Uterus (tissue), 4 donors: ENCODE results near the gene SGMS1. TPM values are rescaled to one million over a fixed set of nuclear protein-coding genes. Genes with fewer than 3 reads are reported as not detected.

Source experiments
- DNase-seq, 2 donors: peaks; one replicate each; pipeline ENCODE4 v3.0.0-alpha.2; 2019 to 2020
- H3K27ac ChIP-seq, 2 donors: fragments of 200-600 bp; sonication (generic); 1 replicate in 1 of 2; 2 replicates in 1 of 2; pipeline ENCODE4 v1.5.1; 2016 to 2018
- H3K27me3 ChIP-seq, 2 donors: fragments of 200-600 bp; sonication (generic); one replicate each; pipeline ENCODE4 v1.5.1; 2018 to 2019; ENCODE audit warnings: control low read depth in 1 of 2
- H3K36me3 ChIP-seq, 2 donors: fragments of 200-600 bp; sonication (generic); one replicate each; pipeline ENCODE4 v1.5.1; 2019; ENCODE audit warnings: control low read depth in 1 of 2
- H3K4me1 ChIP-seq, 2 donors: fragments of 200-600 bp; sonication (generic); one replicate each; pipeline ENCODE4 v1.5.1; 2018 to 2019; ENCODE audit warnings: control low read depth in 1 of 2
- H3K4me3 ChIP-seq, 2 donors: fragments of 200-600 bp; sonication (generic); 1 replicate in 1 of 2; 2 replicates in 1 of 2; pipeline ENCODE4 v1.5.1; 2018 to 2019; ENCODE audit warnings: mild to moderate bottlenecking in 1 of 2
- H3K9me3 ChIP-seq, 2 donors: fragments of 200-600 bp; sonication (generic); one replicate each; pipeline ENCODE4 v1.5.1; 2019; ENCODE audit warnings: control low read depth in 1 of 2
- CTCF ChIP-seq, 4 experiments: fragments of 200-600 bp in 2 of 4; fragments of 450-650 bp in 2 of 4; sonication (generic) in 2 of 4; IDR thresholded peaks; one replicate each; pipeline ENCODE4 v1.5.1; 2016 to 2019; ENCODE audit warnings: antibody characterized with exemption in 4 of 4, mild to moderate bottlenecking in 2 of 4, moderate library complexity in 1 of 4
- POLR2A ChIP-seq, 2 donors: fragments of 450-650 bp; IDR thresholded peaks; one replicate each; pipeline ENCODE4 v1.6.1; 2016; ENCODE audit warnings: antibody characterized with exemption in 2 of 2, mild to moderate bottlenecking in 1 of 2, moderate library complexity in 1 of 2
- intact Hi-C: fragments of 100-400 bp; cut with DNase I; formaldehyde crosslinking; loops from one replicate; pipeline ENCODE4 v1.15.1; 2023; ENCODE audit warnings: low total_unique reads
- total RNA-seq, 4 donors: library from RNA; depleted of rRNA in 3 of 4; stranded (reverse); fragments of >200 nt in 3 of 4; gene quantifications; one replicate each; pipeline versions ENCODE4 v1.1.0 to v1.2.4, GENCODE V29; 2014 to 2023
- donor health status: DM: yes; HTN: yes; CAD: no.

The SGMS1 gene
- total RNA-seq, 4 donors from 2014 or later = 38.0 to 102 (median 57.7) TPM

- no peaks in the 10 kb centered on the region for H3K4me1 ChIP-seq
- no peaks in the 10 kb centered on the region for H3K27me3 ChIP-seq
- H3K36me3 ChIP-seq = no peaks in the 10 kb centered on the region
- TF ChIP-seq CTCF (IDR thresholded peaks at IDR 0.05) = no peak
- TF ChIP-seq POLR2A (IDR thresholded peaks at IDR 0.05) = no peak
- H3K9me3 ChIP-seq = no peaks in the 10 kb centered on the region
- no peak for DNase-seq
- H3K27ac ChIP-seq = no peak overlapping the region
- intact Hi-C loops = no loop called here
- no peak overlapping the region for H3K4me3 ChIP-seq
These were observed 143.4 kb downstream of the SGMS1 start for GRCh38 chr10:50480054-50481007.

GRCh38 chr10:50477287-50478203 is 146.2 kb downstream of the SGMS1 start:
- TF ChIP-seq CTCF (IDR thresholded peaks at IDR 0.05) (no peak), POLR2A (IDR thresholded peaks at IDR 0.05) (no peak)
- intact Hi-C loops = no loop called here
- DNase-seq = no peak

GRCh38 chr10:50473756-50474155 is 150.0 kb downstream of the SGMS1 start:
- TF ChIP-seq POLR2A (IDR thresholded peaks at IDR 0.05) = no peak
- TF ChIP-seq CTCF (IDR thresholded peaks at IDR 0.05) = no peak
- H3K4me1 ChIP-seq = no peaks in the 10 kb centered on the region
- intact Hi-C loops = no loop called here

More at GRCh38 chr10:50477287-50478203, 146.2 kb downstream of the SGMS1 start:
- H3K27me3 ChIP-seq = no peaks in the 10 kb centered on the region
- no peak overlapping the region for H3K27ac ChIP-seq
- H3K4me1 ChIP-seq = no peaks in the 10 kb centered on the region
- no peak overlapping the region for H3K4me3 ChIP-seq
- no peaks in the 10 kb centered on the region for H3K36me3 ChIP-seq
- H3K9me3 ChIP-seq = no peaks in the 10 kb centered on the region

GRCh38 chr10:50472914-50473313 is 150.8 kb downstream of the SGMS1 start:
- Histone ChIP-seq H3K36me3 (no peaks in the 10 kb centered on the region), H3K27me3 (no peaks in the 10 kb centered on the region), H3K4me3 (no peak overlapping the region), H3K4me1 (no peaks in the 10 kb centered on the region), H3K27ac (no peak overlapping the region), H3K9me3 (no peaks in the 10 kb centered on the region)
- intact Hi-C loops = no loop called here
- no peak for DNase-seq
- no peak for TF ChIP-seq CTCF (IDR thresholded peaks at IDR 0.05)
- no peak for TF ChIP-seq POLR2A (IDR thresholded peaks at IDR 0.05)

More at GRCh38 chr10:50473756-50474155, 150.0 kb downstream of the SGMS1 start:
- no peak overlapping the region for H3K4me3 ChIP-seq
- no peaks in the 10 kb centered on the region for H3K9me3 ChIP-seq
- H3K27ac ChIP-seq = no peak overlapping the region
- no peaks in the 10 kb centered on the region for H3K36me3 ChIP-seq
- no peak for DNase-seq
- H3K27me3 ChIP-seq = no peaks in the 10 kb centered on the region
